ENCODE data around the gene PF4V1.

DNA sequence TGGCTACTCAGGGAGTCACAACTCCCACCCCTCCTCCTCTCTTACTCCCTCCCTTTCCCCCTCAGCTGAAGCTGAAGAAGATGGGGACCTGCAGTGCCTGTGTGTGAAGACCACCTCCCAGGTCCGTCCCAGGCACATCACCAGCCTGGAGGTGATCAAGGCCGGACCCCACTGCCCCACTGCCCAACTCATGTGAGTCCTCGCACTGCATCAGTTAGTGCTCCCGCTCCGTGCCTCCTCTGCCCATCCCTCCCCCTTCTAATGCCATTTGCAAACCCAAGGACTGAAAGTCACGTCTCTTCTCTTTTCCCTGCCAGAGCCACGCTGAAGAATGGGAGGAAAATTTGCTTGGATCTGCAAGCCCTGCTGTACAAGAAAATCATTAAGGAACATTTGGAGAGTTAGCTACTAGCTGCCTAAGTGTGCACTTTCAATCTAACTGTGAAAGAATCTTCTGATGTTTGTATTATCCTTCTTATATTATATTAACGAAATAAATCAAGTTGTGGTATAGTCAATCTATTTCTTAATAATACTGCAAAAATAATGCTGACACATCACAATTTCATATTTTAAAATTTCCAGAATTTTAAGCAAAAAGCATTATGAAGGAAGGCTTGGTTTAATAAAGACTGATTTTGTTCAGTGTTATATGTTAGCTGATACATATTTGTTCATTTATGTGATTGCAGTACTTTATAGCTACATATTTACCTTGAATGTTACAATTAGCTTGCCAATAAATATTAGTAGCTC lies 800 bp downstream of the PF4V1 start:
- no peak for TF ChIP-seq POLR2A (IDR thresholded peaks at IDR 0.05)
- TF ChIP-seq, protein P1, sequence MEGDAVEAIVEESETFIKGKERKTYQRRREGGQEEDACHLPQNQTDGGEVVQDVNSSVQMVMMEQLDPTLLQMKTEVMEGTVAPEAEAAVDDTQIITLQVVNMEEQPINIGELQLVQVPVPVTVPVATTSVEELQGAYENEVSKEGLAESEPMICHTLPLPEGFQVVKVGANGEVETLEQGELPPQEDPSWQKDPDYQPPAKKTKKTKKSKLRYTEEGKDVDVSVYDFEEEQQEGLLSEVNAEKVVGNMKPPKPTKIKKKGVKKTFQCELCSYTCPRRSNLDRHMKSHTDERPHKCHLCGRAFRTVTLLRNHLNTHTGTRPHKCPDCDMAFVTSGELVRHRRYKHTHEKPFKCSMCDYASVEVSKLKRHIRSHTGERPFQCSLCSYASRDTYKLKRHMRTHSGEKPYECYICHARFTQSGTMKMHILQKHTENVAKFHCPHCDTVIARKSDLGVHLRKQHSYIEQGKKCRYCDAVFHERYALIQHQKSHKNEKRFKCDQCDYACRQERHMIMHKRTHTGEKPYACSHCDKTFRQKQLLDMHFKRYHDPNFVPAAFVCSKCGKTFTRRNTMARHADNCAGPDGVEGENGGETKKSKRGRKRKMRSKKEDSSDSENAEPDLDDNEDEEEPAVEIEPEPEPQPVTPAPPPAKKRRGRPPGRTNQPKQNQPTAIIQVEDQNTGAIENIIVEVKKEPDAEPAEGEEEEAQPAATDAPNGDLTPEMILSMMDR (IDR thresholded peaks at IDR 0.05), result no peak

Measured in vagina (tissue), 2 donors.